Fibroblast of lung (primary cell): Measurements from ENCODE around the gene ANXA3.

Experiments
- CTCF ChIP-seq, 2 donors: IDR thresholded peaks in 1 of 2; conservative IDR thresholded peaks in 1 of 2; 1 replicate in 1 of 2; 2 replicates in 1 of 2; pipeline ENCODE4 v1.5.1; 2011 to 2012; ENCODE audit warnings: low read length in 2 of 2, control low read depth in 1 of 2, inconsistent platforms in 1 of 2, low read depth in 1 of 2, mild to moderate bottlenecking in 1 of 2
- EZH2 ChIP-seq: IDR thresholded peaks from 2 replicates; pipeline ENCODE4 v1.5.1; 2012; ENCODE audit warnings: low read length, control low read depth, mild to moderate bottlenecking; ENCODE audit errors: missing control alignments

- no peak for TF ChIP-seq EZH2
- no peak for TF ChIP-seq CTCF (conservative IDR thresholded peaks at IDR 0.05 in 1 of 2, IDR thresholded peaks at IDR 0.05 in 1 of 2; ENCODE audit: low read depth in 1 of 2, low read length in 2 of 2)
These were observed 40.9 kb upstream of the ANXA3 start for GRCh38 chr4:78510681-78511080.
